ENCODE results near the gene BCL2L13.

BCL2L13 gene

GRCh38 chr22:17741866-17742526, 103.4 kb downstream of the BCL2L13 start:
- Histone ChIP-seq H3K36me3 (ENCODE audit: control insufficient read depth, insufficient read depth, low read length) (peaks cover 2% of the 10 kb centered on the region), H2AK5ac (ENCODE audit: low read length) (no peak overlapping the region), H2BK120ac (ENCODE audit: low read depth, low read length) (no peak overlapping the region), H3K27me3 (ENCODE audit: insufficient read depth, low read length, poor library complexity) (no peaks in the 10 kb centered on the region), H3K27ac (ENCODE audit: low read depth, low read length) (no peak overlapping the region), H4K5ac (ENCODE audit: low read length) (no peak overlapping the region), H3K23ac (ENCODE audit: low read length) (no peak overlapping the region), H3K4me1 (ENCODE audit: control insufficient read depth, low read depth, low read length) (no peaks in the 10 kb centered on the region), H3K79me2 (ENCODE audit: control insufficient read depth, insufficient read depth, low read length) (no peaks in the 10 kb centered on the region), H3K9ac (ENCODE audit: low read length) (no peak overlapping the region), H3K4ac (ENCODE audit: low read depth, low read length) (no peak overlapping the region), H2BK5ac (ENCODE audit: low read length) (no peak overlapping the region), H2BK15ac (replicated peaks; ENCODE audit: low read depth) (no peak overlapping the region), H3K18ac (ENCODE audit: low read length) (no peak overlapping the region), H4K8ac (ENCODE audit: low read depth, low read length) (no peak overlapping the region), H3K79me1 (ENCODE audit: low read length) (no peaks in the 10 kb centered on the region), H3K4me2 (ENCODE audit: low read length) (no peak overlapping the region), H3K56ac (ENCODE audit: low read length) (no peak overlapping the region), H3K4me3 (ENCODE audit: low read length) (no peak overlapping the region)
- no CpG with 5 or more reads among the region's 18 CpGs for WGBS (ENCODE audit: extremely low coverage, insufficient coverage, low lambda C conversion rate)
- DNase-seq: no peak

- no peaks in the 10 kb centered on the region for H3K27me3 ChIP-seq (ENCODE audit: insufficient read depth, low read length, poor library complexity)
- peaks cover 2% of the 10 kb centered on the region for H3K36me3 ChIP-seq (ENCODE audit: control insufficient read depth, insufficient read depth, low read length)
- H3K4ac ChIP-seq (ENCODE audit: low read depth, low read length): no peak overlapping the region
- no peak overlapping the region for H3K4me2 ChIP-seq (ENCODE audit: low read length)
- H4K8ac ChIP-seq (ENCODE audit: low read depth, low read length): no peak overlapping the region
- no peak overlapping the region for H3K18ac ChIP-seq (ENCODE audit: low read length)
- no peak overlapping the region for H2BK120ac ChIP-seq (ENCODE audit: low read depth, low read length)
- no peak overlapping the region for H2BK15ac ChIP-seq (replicated peaks; ENCODE audit: low read depth)
- no peaks in the 10 kb centered on the region for H3K79me2 ChIP-seq (ENCODE audit: control insufficient read depth, insufficient read depth, low read length)
- WGBS (ENCODE audit: extremely low coverage, insufficient coverage, low lambda C conversion rate): no CpG with 5 or more reads among the region's 9 CpGs
- no peak overlapping the region for H3K9ac ChIP-seq (ENCODE audit: low read length)
- no peaks in the 10 kb centered on the region for H3K4me1 ChIP-seq (ENCODE audit: control insufficient read depth, low read depth, low read length)
- no peak overlapping the region for H3K56ac ChIP-seq (ENCODE audit: low read length)
- H2AK5ac ChIP-seq (ENCODE audit: low read length): no peak overlapping the region
- H3K27ac ChIP-seq (ENCODE audit: low read depth, low read length): no peak overlapping the region
- H2BK5ac ChIP-seq (ENCODE audit: low read length): no peak overlapping the region
- no peaks in the 10 kb centered on the region for H3K79me1 ChIP-seq (ENCODE audit: low read length)
- no peak overlapping the region for H3K4me3 ChIP-seq (ENCODE audit: low read length)
- peak; percentile 93 for DNase-seq
- no peak overlapping the region for H4K5ac ChIP-seq (ENCODE audit: low read length)
- H3K23ac ChIP-seq (ENCODE audit: low read length): no peak overlapping the region
These were observed 104.0 kb downstream of the BCL2L13 start for GRCh38 chr22:17742527-17742902.

- H2BK5ac ChIP-seq (ENCODE audit: low read length): no peak overlapping the region
- no peak overlapping the region for H3K27ac ChIP-seq (ENCODE audit: low read depth, low read length)
- H3K4me2 ChIP-seq (ENCODE audit: low read length): no peak overlapping the region
- no peaks in the 10 kb centered on the region for H3K36me3 ChIP-seq (ENCODE audit: control insufficient read depth, insufficient read depth, low read length)
- no peak overlapping the region for H2BK120ac ChIP-seq (ENCODE audit: low read depth, low read length)
- no peak overlapping the region for H3K23ac ChIP-seq (ENCODE audit: low read length)
- H3K79me1 ChIP-seq (ENCODE audit: low read length): no peaks in the 10 kb centered on the region
- no peak overlapping the region for H3K56ac ChIP-seq (ENCODE audit: low read length)
- DNase-seq: no peak
- H4K8ac ChIP-seq (ENCODE audit: low read depth, low read length): no peak overlapping the region
- no peak overlapping the region for H2BK15ac ChIP-seq (replicated peaks; ENCODE audit: low read depth)
- H3K4me1 ChIP-seq (ENCODE audit: control insufficient read depth, low read depth, low read length): no peaks in the 10 kb centered on the region
- no peaks in the 10 kb centered on the region for H3K79me2 ChIP-seq (ENCODE audit: control insufficient read depth, insufficient read depth, low read length)
- no CpG with 5 or more reads among the region's 25 CpGs for WGBS (ENCODE audit: extremely low coverage, insufficient coverage, low lambda C conversion rate)
- no peak overlapping the region for H3K18ac ChIP-seq (ENCODE audit: low read length)
- H3K27me3 ChIP-seq (ENCODE audit: insufficient read depth, low read length, poor library complexity): no peaks in the 10 kb centered on the region
- H4K5ac ChIP-seq (ENCODE audit: low read length): no peak overlapping the region
- no peak overlapping the region for H2AK5ac ChIP-seq (ENCODE audit: low read length)
- no peak overlapping the region for H3K4me3 ChIP-seq (ENCODE audit: low read length)
- no peak overlapping the region for H3K9ac ChIP-seq (ENCODE audit: low read length)
- no peak overlapping the region for H3K4ac ChIP-seq (ENCODE audit: low read depth, low read length)
These were observed 105.3 kb downstream of the BCL2L13 start for GRCh38 chr22:17743661-17744411.

GRCh38 chr22:17744430-17744829, 105.9 kb downstream of the BCL2L13 start:
- no peaks in the 10 kb centered on the region for H3K79me2 ChIP-seq (ENCODE audit: control insufficient read depth, insufficient read depth, low read length)
- H3K27ac ChIP-seq (ENCODE audit: low read depth, low read length): no peak overlapping the region
- WGBS (ENCODE audit: extremely low coverage, insufficient coverage, low lambda C conversion rate): no CpG with 5 or more reads among the region's 7 CpGs
- no peak overlapping the region for H2BK15ac ChIP-seq (replicated peaks; ENCODE audit: low read depth)
- H3K9ac ChIP-seq (ENCODE audit: low read length): no peak overlapping the region
- no peaks in the 10 kb centered on the region for H3K79me1 ChIP-seq (ENCODE audit: low read length)
- no peak overlapping the region for H3K56ac ChIP-seq (ENCODE audit: low read length)
- DNase-seq: no peak
- no peak overlapping the region for H2AK5ac ChIP-seq (ENCODE audit: low read length)
- H3K18ac ChIP-seq (ENCODE audit: low read length): no peak overlapping the region
- H3K23ac ChIP-seq (ENCODE audit: low read length): no peak overlapping the region
- H3K4me3 ChIP-seq (ENCODE audit: low read length): no peak overlapping the region
- H4K8ac ChIP-seq (ENCODE audit: low read depth, low read length): no peak overlapping the region
- H3K4me1 ChIP-seq (ENCODE audit: control insufficient read depth, low read depth, low read length): no peaks in the 10 kb centered on the region
- no peak overlapping the region for H3K4ac ChIP-seq (ENCODE audit: low read depth, low read length)
- H2BK120ac ChIP-seq (ENCODE audit: low read depth, low read length): no peak overlapping the region
- H2BK5ac ChIP-seq (ENCODE audit: low read length): no peak overlapping the region
- H4K5ac ChIP-seq (ENCODE audit: low read length): no peak overlapping the region
- H3K4me2 ChIP-seq (ENCODE audit: low read length): no peak overlapping the region
- no peaks in the 10 kb centered on the region for H3K27me3 ChIP-seq (ENCODE audit: insufficient read depth, low read length, poor library complexity)
- H3K36me3 ChIP-seq (ENCODE audit: control insufficient read depth, insufficient read depth, low read length): no peaks in the 10 kb centered on the region

- H3K9ac ChIP-seq (ENCODE audit: low read length): no peak overlapping the region
- H3K23ac ChIP-seq (ENCODE audit: low read length): no peak overlapping the region
- no peaks in the 10 kb centered on the region for H3K36me3 ChIP-seq (ENCODE audit: control insufficient read depth, insufficient read depth, low read length)
- no peak overlapping the region for H2BK5ac ChIP-seq (ENCODE audit: low read length)
- no peak overlapping the region for H4K5ac ChIP-seq (ENCODE audit: low read length)
- H2BK120ac ChIP-seq (ENCODE audit: low read depth, low read length): no peak overlapping the region
- no peaks in the 10 kb centered on the region for H3K4me1 ChIP-seq (ENCODE audit: control insufficient read depth, low read depth, low read length)
- no peak overlapping the region for H2BK15ac ChIP-seq (replicated peaks; ENCODE audit: low read depth)
- DNase-seq: no peak
- no peak overlapping the region for H3K4me2 ChIP-seq (ENCODE audit: low read length)
- H3K27me3 ChIP-seq (ENCODE audit: insufficient read depth, low read length, poor library complexity): no peaks in the 10 kb centered on the region
- H2AK5ac ChIP-seq (ENCODE audit: low read length): no peak overlapping the region
- no peak overlapping the region for H3K27ac ChIP-seq (ENCODE audit: low read depth, low read length)
- no peak overlapping the region for H3K18ac ChIP-seq (ENCODE audit: low read length)
- no peak overlapping the region for H3K4ac ChIP-seq (ENCODE audit: low read depth, low read length)
- WGBS (ENCODE audit: extremely low coverage, insufficient coverage, low lambda C conversion rate): no CpG with 5 or more reads among the region's 10 CpGs
- no peak overlapping the region for H3K4me3 ChIP-seq (ENCODE audit: low read length)
- no peaks in the 10 kb centered on the region for H3K79me2 ChIP-seq (ENCODE audit: control insufficient read depth, insufficient read depth, low read length)
- no peak overlapping the region for H3K56ac ChIP-seq (ENCODE audit: low read length)
- H4K8ac ChIP-seq (ENCODE audit: low read depth, low read length): no peak overlapping the region
- H3K79me1 ChIP-seq (ENCODE audit: low read length): no peaks in the 10 kb centered on the region
These were observed 108.4 kb downstream of the BCL2L13 start for GRCh38 chr22:17746916-17747315.
